ENCODE measurements around the gene SORCS3. TPM values are rescaled to one million over a fixed set of nuclear protein-coding genes. Genes with fewer than 3 reads are reported as not detected.

Gene SORCS3
- total and polyA plus RNA-seq, 2 donors (not counting 1 experiment from before 2014, with no cell fraction given): not detected

- H3K4me1 Mint-ChIP-seq: no peaks in the 10 kb centered on the region
- H3K4me3 Mint-ChIP-seq: no peak overlapping the region
- Histone ChIP-seq H3K79me2 (ENCODE audit: control insufficient read depth, insufficient read depth, low read length) (no peaks in the 10 kb centered on the region), H3K4me2 (replicated peaks; ENCODE audit: low read depth, low read length, poor library complexity, severe bottlenecking) (no peak overlapping the region), H3K27ac (ENCODE audit: low read length in 2 of 2) (no peak overlapping the region), H3K9ac (ENCODE audit: low read length) (no peak overlapping the region), H3K4me1 (ENCODE audit: control insufficient read depth in 2 of 2, insufficient read depth in 2 of 2, low read length in 2 of 2) (no peaks in the 10 kb centered on the region), H3K36me3 (replicated peaks in 1 of 2; ENCODE audit: control extremely low read depth in 1 of 2, control insufficient read depth in 1 of 2, extremely low read depth in 1 of 2, insufficient read depth in 2 of 2, low read length in 1 of 2) (no peaks in the 10 kb centered on the region), H3K27me3 (replicated peaks in 1 of 4; ENCODE audit: control extremely low read depth in 1 of 4, control insufficient read depth in 3 of 4, insufficient read depth in 4 of 4, low read length in 3 of 4) (no peaks in the 10 kb centered on the region), H3K4me3 (ENCODE audit: control extremely low read depth in 1 of 5, extremely low read depth in 1 of 5, insufficient read depth in 1 of 5, low read depth in 2 of 5, low read length in 4 of 5) (no peak overlapping the region), H4K20me1 (ENCODE audit: control insufficient read depth, insufficient read depth, low read length, poor library complexity, severe bottlenecking) (no peaks in the 10 kb centered on the region), H2AFZ (ENCODE audit: insufficient read depth, low read depth, low read length, poor library complexity, severe bottlenecking) (no peak overlapping the region), H3K9me3 (ENCODE audit: control extremely low read depth in 1 of 3, control insufficient read depth in 2 of 3, insufficient read depth in 1 of 3, low read length in 2 of 3) (no peaks in the 10 kb centered on the region)
- ChIA-PET POLR2A (no interaction called here), CTCF (no interaction called here)
- H3K9me3 Mint-ChIP-seq (ENCODE audit: insufficient read depth): no peaks in the 10 kb centered on the region
- TF ChIP-seq EZH2 (IDR thresholded peaks at IDR 0.05; ENCODE audit: borderline replicate concordance, insufficient read depth, low read depth, low read length, poor library complexity, severe bottlenecking) (no peak), CTCF (IDR thresholded peaks at IDR 0.05) (no peak)
- H3K27ac Mint-ChIP-seq: no peak overlapping the region
- ATAC-seq (ENCODE audit: low read depth) (no peak), DNase-seq (no peak)
- 88% methylated on average over 1 of the region's 1 CpG for WGBS (ENCODE audit: insufficient coverage)
- H3K27me3 Mint-ChIP-seq: no peaks in the 10 kb centered on the region
- intact Hi-C loops (cut with micrococcal nuclease): no loop called here
These were observed 170.1 kb downstream of the SORCS3 start for GRCh38 chr10:104811166-104811565.

GRCh38 chr10:104816501-104816900 lies 175.4 kb downstream of the SORCS3 start:
- no peaks in the 10 kb centered on the region for H3K9me3 Mint-ChIP-seq (ENCODE audit: insufficient read depth)
- Histone ChIP-seq H3K27me3 (replicated peaks in 1 of 4; ENCODE audit: control extremely low read depth in 1 of 4, control insufficient read depth in 3 of 4, insufficient read depth in 4 of 4, low read length in 3 of 4) (no peaks in the 10 kb centered on the region), H3K9me3 (ENCODE audit: control extremely low read depth in 1 of 3, control insufficient read depth in 2 of 3, insufficient read depth in 1 of 3, low read length in 2 of 3) (no peaks in the 10 kb centered on the region), H3K4me3 (ENCODE audit: control extremely low read depth in 1 of 5, extremely low read depth in 1 of 5, insufficient read depth in 1 of 5, low read depth in 2 of 5, low read length in 4 of 5) (no peak overlapping the region), H3K79me2 (ENCODE audit: control insufficient read depth, insufficient read depth, low read length) (no peaks in the 10 kb centered on the region), H2AFZ (ENCODE audit: insufficient read depth, low read depth, low read length, poor library complexity, severe bottlenecking) (no peak overlapping the region), H4K20me1 (ENCODE audit: control insufficient read depth, insufficient read depth, low read length, poor library complexity, severe bottlenecking) (no peaks in the 10 kb centered on the region), H3K27ac (ENCODE audit: low read length in 2 of 2) (no peak overlapping the region), H3K9ac (ENCODE audit: low read length) (no peak overlapping the region), H3K4me2 (replicated peaks; ENCODE audit: low read depth, low read length, poor library complexity, severe bottlenecking) (no peak overlapping the region), H3K4me1 (ENCODE audit: control insufficient read depth in 2 of 2, insufficient read depth in 2 of 2, low read length in 2 of 2) (no peaks in the 10 kb centered on the region), H3K36me3 (replicated peaks in 1 of 2; ENCODE audit: control extremely low read depth in 1 of 2, control insufficient read depth in 1 of 2, extremely low read depth in 1 of 2, insufficient read depth in 2 of 2, low read length in 1 of 2) (no peaks in the 10 kb centered on the region)
- H3K27me3 Mint-ChIP-seq: no peaks in the 10 kb centered on the region
- ChIA-PET POLR2A (no interaction called here), CTCF (no interaction called here)
- no peak overlapping the region for H3K27ac Mint-ChIP-seq
- no peaks in the 10 kb centered on the region for H3K4me1 Mint-ChIP-seq
- H3K4me3 Mint-ChIP-seq: no peak overlapping the region
- DNase-seq (no peak), ATAC-seq (ENCODE audit: low read depth) (no peak)
- no CpG with 5 or more reads among the region's 2 CpGs for WGBS (ENCODE audit: insufficient coverage)
- intact Hi-C loops (cut with micrococcal nuclease): no loop called here
- TF ChIP-seq CTCF (IDR thresholded peaks at IDR 0.05) (no peak), EZH2 (IDR thresholded peaks at IDR 0.05; ENCODE audit: borderline replicate concordance, insufficient read depth, low read depth, low read length, poor library complexity, severe bottlenecking) (no peak)

All from B cell (primary cell).